RKO (cell line): ENCODE measurements around the gene SMYD1.

ENCODE experiments used
- DNase-seq: peaks from one replicate; pipeline ENCODE4 v3.0.0-alpha.2; 2016; ENCODE audit warnings: low spot score

Gene SMYD1

DNA sequence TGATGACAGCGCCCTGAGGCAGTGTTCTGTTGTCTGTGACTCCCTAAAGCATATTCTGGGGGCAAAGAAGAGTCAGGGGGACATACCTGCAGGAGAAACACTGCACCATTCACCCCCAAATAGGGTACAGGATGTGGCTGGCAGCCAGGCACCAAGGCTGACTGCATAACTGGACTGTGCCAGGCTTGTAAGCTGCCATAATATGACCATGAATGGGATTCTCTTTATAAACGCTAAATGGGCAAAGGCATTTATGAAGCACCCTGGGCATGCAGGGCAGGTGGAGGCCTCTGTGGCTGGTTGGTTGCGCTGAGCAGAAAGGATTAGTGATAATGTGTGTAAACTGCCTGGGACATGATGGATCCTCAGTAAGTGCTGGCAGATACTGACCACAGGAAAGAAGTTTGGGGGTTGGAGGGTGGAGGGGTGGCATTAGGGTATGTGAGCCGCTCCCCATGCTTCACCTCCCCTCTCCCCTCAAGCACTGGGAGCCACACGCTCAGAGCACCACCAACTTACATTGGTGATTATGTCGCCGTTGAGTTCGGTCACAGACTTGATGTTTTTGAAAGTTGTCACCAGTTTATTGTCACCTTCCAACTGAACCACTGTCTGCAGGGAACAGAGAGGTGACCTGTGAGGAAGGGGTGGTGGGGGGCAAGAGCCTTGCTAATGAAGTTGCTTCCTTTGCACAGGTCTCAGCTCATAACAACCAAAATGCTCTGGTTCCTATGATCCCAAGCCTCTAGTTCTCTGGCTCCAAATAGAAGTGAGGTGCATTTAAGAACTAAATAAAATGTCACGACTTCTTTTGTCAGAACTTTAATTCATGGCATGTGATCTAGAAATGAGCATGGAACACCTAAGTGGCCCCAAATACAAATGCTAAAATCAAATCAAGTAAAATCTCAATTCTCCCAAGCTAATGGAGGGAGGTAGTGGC is 56.6 kb downstream of the SMYD1 start:
- DNase-seq, result no peak

DNA sequence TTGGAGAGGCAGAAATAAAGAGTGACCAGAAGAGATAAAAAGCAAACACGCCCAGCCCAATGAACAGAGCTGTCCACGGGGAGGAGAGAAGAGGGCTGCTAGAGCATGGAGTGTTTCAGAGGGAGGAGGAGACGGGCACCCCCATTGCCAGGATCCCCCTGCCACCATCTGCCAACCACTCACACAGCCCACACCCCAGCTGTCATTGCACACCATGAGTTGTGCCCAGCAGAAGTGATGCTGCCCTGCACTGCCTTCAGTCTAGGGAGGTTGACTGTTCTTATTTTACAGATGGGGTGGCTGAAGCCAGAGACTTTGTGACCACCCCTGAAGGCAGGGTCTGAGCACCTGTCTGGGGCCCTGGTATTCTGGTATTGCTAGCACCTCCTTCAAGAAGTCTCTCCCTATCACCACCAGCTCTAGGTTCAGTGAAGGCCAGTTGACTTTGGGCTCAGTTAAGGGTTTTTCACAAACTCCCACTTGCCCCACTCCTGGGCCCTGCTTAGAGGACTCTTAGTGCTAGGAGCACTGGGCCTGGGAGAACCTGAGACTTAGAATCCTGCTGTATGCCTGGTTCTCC is 57.8 kb downstream of the SMYD1 start:
- no peak for DNase-seq

DNA sequence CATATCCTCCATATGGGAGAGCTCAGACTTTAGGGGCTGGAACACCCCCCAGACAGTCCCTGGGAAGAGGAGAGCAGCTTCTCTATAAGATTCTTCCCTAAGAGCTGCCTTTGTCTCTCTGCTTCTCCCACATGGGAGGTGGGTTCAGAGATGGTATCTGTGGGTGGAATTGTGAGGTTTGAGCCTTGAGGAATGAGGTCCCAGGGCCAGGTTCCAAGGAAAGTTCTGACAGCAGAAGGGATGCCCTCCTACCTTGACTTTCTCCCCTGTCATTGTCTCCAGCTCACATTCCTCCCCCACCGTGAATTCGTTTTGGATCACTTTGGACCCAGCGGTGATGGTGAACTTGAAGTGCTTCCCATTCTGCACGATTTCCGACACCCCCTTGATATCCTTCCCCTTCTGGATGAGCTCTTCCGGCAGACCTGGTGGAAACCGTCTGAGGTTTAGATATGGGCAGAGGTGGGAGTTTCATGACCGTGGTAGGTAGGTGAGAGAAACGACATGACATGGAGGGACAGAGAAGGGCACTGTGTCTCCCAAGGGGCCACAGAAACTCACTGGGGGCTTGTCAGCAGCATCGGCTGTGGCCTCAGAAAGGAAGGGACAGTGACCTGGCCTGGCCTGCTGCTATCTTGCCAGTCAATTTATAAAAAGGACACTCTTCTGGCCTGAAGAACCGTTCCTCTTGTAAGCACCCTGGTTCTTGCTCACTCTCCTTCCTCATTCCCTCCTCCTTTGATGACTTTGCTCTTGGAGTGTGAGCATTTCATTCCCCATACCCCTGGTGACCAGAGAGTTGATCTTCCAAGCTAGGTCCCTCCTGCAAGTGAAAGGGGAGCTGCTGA is 58.5 kb downstream of the SMYD1 start:
- DNase-seq, result no peak

DNA sequence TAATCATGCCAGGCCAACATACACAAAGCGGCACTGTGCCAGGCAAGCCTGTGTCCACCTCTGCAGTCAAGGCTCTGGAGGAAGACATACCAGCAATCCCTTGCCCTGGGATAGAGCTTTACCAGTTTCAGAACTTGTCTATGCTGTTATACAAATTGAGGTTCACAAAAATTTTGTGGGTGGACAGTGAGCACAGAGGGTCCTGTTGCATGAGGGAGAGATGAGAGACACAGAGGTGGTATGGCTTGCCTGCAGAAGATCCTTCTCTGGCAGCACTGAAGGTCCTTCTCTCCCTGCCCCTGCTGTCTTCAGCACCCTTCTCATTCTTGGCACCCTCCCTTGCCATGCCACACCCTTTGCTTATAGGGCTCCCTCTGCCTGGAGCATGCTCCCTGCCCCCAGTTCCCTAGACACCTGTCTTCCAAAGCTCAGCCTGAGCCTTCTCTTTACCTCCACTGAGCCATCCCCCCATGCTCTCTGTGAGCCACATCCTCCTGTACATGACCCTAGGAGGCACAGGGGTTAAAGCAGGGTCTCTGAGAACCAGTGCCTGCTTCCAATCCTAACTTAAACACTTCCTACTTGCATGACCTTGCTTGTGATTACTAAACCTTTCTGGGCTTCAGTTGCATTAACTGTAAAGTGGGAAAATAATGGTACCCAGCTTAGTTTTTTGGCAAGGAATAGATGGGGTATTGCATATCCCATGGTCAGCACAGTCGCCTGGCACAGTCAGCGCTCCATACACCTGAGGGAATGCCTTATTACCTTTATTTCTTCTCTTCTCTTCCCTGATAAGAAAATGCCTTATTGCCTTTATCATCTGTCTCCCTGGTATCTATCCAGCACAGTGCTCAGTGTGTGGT is 59.4 kb downstream of the SMYD1 start:
- DNase-seq, result no peak

DNA sequence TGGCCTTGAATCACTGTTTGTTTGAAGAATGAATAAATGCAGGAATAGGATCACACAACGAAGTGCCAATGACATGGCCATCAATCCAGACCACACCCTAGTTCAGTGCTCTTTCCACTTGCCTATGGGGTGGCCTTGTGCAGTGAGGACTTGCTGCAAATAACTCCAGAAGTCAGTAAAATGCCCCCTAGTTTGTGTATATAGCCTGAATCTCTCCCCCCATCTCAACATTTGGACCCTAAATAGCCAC is 59.9 kb downstream of the SMYD1 start:
- DNase-seq, result no peak

DNA sequence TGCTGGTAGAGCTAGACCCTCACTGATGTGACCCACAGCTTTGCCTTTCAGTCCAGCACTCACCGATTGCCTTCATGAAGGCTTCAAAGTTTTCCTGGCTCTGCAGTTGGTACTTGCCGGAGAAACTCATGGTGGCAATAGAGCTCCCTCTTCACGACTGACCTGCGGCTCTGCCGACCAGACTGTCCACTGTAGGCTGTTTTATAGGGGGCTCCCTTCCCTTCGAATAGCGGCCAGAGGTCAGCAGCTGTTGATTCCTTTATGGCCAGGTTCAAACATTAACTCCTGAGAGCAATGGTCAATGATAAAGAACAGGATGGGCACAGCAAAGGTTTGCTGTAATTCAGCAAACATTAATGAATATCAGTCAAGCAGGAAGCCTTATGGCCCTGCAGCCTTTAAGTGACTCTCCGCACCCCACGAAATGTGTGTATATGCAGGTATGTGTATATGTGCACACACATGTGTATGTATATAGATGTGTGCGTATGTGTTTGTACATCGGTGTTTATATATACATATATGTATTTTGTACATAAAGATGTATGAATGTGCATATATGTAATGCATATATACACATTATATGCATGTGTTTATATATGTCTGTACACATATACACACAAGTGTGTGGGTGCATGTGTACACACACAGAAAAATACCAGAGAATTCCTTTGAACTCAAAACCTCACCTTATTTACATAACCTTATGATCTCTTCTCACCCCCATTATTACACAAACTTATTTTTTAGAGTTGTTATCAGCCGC is 60.4 kb downstream of the SMYD1 start, which contains the start of gene FABP1:
Gene FABP1, minus strand, starts transcription at position 175 of the 766 bp plus-strand sequence. Its CDS starts 45 bp downstream, at position 130.
- no peak for DNase-seq

DNA sequence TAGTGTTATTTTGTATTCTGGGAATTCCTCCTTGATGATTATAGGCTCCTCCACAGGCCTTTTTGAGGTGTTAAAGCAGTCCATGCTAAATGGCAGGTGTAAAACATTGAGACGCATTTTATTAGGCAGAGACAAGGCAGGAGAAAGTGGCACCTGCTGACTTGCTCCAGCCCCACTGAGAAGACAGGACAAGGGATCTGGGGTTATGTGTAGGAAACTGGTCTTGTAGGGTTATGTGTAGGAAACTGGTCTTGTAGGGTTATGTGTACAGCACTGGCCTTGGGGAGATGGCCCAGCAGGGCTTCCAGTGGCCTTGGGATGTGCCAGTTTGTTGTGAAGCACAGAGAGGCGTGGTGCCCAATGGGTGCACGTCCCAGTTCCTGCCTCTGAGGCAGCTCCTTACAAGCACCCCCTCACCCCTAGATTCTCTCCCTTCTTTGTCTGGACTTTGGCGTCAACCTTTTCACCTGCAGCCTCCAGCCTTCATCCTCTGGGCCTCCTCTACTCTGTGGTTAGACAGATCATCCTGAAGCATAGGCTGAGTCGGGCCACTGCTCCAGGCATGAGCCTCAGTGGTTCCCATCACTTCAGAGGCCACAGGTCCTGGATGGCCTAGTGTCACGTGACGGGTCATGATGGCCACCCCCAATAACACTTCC is 61.2 kb downstream of the SMYD1 start:
- no peak for DNase-seq

DNA sequence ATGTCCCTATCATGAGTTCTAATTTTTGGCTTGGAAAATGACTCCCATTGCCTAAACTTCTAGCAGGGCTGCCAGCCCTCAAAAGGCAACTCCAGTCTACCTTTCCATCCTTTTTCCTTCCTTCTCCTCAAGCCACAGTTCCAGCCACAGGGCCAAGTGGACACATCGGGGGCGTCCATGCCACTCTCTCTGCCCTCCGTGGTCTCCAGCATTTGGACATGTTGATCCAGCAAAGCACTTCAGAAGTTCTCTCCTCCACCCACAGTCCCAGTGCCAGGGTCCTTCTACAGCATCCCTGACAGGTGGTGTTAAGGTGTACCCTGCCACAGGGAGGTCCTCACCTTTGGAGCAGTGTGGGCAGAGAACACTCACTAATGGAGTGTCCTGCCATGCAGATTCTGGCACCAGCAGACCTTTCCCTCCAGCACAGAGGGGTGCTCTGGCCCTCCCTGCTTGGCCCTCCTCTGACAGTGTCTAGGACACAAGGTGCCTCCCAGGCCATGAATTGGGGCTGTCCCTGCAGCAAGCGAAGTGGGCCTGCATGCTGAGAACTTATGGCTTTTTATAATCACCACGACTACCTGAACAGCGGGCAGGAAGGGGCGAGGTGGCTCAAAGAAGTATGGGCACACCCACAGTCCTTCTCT is 61.8 kb downstream of the SMYD1 start:
- DNase-seq, result no peak

DNA sequence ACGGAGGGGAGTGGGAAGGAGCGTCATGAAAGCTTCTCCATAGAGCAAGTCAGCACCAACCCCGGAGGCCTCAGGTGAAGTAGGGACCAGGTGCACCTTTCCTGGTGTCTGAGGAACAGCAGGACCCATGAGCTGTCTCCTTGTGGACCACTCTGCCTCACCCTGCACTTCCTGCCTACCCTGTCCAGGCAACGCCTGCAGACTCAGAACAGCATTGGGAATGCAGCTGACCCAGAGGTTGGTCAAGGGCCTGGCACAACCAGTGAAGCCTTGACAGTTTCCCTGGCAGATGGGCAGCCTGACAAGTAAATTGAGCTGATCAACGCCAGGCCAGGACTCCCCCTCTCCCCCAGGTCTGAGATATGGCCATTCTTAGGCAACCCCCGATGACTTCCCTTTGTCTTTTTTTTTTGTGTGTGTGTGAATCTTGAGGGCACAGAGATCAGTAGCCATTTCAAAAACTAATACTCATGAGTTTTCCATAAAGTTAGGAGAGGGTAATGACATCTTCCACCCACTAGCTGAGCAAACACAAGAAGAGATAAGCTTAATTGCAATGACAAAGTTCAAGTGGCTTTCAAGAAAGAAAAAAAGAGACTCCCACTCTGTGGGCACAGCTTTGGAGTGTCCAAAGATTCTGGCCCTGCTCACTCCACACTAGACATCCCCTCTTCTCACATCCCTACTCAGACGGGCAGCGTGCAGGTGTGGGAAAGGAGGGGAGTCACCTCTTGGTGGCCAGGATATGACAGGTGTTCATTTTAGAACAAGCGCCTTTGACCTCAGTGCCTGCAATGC is 63.8 kb downstream of the SMYD1 start:
- no peak for DNase-seq

DNA sequence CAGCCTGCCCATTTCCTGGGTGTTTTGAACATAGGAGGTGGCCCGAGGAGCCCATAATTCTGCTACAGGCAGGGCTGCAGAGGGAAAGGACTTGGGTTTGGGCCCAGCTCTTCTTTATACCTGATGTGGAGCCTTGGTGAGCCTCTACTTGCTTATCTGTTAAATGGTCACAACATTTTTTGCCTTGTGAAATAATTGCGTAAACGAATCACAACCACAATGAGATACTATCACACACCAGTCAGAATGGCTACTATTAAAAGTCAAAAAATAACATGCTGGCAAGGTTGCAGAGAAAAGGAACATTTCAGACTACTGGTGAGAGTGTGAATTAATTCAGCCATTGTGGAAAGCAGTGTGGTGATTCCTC is 64.4 kb downstream of the SMYD1 start:
- no peak for DNase-seq

DNA sequence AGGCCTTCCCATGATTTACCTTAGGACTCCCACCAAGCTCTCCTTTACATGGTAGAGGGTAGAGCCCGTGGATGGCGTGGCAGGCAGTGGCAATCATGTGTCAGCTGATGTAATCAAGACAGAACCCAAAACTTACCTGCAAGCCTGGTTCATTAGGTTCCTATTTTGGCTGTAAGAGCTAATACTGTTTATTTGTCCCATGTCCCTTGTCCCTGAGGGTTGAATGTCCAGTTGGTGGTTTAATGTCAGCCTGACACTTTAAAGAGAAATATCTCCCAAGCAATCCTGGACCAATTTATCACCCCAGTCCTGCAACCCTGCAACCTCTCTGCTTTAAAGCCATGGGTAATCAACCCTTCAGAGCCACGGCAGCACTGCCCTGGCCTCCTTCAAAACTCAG is 66.2 kb downstream of the SMYD1 start:
- DNase-seq, result no peak

DNA sequence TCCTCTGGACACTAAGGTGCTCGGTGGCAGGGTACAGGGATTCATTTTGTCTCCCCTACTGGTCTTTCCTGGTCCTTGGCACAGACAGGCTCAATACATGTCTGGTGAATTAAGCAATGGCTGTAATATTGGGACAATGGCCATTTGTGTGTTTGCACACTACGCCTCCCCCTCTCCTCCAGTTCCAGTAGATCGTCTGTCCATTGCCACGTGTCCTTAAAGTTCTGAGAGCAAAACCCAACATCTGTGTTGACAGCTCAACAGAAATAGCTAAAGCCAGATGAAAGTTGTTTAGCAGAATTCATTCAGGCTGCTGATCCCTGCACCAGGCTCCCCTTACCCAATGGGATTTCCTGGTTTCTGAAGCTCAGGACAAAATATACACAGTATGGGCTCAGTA is 69.2 kb downstream of the SMYD1 start:
- no peak for DNase-seq

DNA sequence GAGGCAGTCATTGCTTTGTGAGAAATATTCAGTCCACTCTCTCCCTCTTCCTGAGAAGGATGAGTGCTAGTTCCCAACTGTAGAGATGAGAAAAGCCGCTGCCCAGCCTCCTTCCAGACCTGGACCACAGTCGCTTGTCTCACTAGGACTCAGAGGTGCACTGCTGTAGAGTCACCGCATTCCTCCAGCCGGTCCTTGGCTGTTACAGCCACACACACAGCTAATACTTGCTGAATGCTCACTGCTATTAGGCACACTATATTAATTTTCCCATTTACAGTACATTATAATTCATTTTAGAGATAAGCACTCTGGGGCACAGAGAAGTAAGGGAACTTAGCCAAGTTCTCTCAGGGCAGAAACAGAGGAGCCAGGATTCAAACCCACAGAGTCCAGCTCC is 70.2 kb downstream of the SMYD1 start:
- no peak for DNase-seq

DNA sequence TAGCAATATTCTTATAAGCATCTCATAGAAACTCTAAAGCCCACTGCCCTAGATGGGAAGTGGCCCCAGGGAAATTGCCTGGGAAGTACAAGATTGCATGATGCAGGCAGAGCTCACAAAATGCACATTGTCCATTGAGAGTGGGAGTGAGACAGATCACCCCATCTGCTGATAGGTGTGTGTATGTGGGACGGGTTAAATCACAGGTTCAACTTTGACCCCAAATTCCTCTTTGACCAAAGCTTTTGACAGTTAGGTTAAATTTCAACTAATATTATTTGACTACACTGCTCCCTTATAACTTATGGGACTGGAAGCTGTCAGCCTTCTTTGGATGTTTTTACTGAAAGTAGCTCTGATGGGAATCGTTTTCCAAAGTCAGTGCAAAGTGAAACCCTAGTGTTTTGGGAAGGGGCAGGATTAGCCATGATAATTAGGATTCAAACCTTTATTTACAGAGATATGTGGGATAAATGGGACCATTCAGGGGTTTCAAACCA is 71.6 kb downstream of the SMYD1 start:
- no peak for DNase-seq

DNA sequence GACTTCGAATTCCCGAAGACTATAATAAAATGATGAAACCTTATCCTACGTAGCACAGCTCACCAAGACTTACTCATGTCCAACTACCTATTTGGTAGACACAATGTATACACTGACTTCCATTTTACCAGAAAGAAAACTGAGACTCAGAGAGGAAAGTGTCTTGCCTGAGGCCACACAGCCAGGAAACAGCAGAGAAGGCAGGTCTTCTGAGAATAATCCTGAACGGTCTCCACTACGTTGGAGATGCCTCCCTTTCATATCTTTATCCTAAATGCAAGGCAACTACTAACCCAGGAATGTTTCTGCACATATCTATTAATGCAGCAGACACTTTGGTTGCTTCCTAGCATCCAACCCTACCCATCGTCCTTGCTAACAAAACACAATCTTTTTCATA is 72.2 kb downstream of the SMYD1 start:
- no peak for DNase-seq

DNA sequence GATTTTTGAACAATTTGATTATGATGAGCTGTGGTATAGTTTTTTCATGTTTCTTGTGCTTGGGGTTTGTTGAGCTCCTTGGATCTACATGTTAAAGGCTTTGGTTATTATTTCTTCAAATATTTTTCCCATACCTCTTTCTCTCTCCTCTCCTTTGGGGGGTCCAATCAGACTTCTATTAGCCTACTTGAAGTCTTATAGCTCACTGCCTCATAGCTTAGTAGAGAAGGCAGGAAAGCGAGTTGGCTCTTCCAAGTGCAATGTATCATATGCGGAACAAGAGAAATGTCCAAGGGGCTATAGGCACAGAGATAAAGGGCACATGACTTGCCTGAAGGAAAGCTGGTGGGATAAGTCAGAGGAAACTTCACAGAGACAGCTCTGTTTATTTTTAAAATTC is 74.3 kb downstream of the SMYD1 start:
- DNase-seq, result no peak

DNA sequence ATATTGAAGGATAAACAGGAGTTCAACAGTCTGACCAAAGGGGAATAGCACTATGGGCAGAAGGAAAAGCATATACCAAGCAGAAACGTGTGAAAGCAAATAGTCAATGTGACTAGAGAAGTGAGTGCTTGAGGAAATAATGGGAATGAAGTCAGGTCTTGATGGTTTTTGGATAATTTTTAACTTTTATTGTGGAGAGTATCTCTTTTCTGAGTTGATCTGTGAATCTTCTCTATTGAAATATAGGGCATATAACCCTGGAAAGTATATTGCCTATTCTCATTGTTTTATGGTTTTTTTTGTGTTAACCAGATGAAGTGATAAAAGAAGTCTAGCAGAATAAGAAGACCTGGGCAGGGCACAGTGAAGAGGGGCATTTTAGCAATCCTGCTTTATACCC is 76.6 kb downstream of the SMYD1 start:
- DNase-seq, result no peak

DNA sequence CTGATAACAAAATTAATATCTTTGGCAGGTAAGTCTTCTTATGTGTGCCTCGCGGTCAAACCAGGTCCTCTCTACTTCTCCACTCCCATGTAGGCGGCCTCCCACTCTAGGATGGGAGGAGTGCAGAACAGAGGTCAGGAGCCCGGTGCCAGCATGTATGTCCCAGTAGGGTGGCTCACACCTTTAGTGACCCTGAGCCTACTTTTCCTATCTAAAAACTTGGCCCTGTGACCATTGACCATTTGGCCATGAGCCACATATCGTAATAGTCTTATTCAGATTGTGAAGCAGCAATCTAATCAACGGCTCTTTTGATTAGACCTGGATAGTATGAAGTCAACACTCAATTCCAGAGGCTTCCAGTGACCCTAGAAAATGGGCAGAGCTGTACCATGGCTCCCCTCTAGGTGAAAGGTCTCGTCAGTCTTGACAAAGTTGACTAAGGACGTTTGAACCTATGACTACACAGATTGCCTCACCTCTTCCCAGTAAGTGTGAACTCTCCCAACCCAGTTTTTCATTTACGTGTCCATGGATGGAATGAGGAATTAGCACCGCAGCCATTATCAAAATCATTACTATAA is 77.4 kb downstream of the SMYD1 start:
- DNase-seq, result no peak

DNA sequence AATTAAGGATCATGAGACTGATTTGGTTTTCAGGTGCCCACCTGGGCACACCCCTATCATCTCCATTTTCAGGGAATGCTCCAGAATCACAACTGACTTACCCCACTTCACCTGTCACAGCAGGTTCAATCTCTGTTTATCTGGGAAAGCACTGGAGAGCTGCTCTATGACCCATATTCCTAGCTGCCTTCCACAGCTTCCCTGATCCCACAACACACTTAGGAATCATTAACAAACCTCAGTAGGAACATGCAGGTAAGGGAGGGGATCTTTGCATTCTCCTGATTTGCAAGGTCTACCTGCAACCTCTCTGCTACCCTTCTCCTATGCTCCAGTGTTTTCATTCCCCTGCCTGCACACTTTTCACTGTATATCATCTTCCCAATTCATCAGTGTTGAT is 79.0 kb downstream of the SMYD1 start:
- no peak for DNase-seq
